WTC11 (cell line): ENCODE data around the gene CBLB.

Experiments
- ATF3 ChIP-seq: sonication (generic); formaldehyde crosslinking; conservative IDR thresholded peaks from 2 replicates; pipeline ENCODE4 v1.8.1; 2022; ENCODE audit warnings: mild to moderate bottlenecking, missing genetic modification reagents
- E2F4 ChIP-seq: sonication (generic); formaldehyde crosslinking; IDR thresholded peaks from 2 replicates; pipeline ENCODE4 v1.8.1; 2022; ENCODE audit warnings: low read depth, mild to moderate bottlenecking, moderate library complexity, missing genetic modification reagents, borderline replicate concordance
- ELF4 ChIP-seq: sonication (generic); formaldehyde crosslinking; IDR thresholded peaks from 2 replicates; pipeline ENCODE4 v1.8.1; 2022; ENCODE audit warnings: low read depth, mild to moderate bottlenecking, moderate library complexity, missing genetic modification reagents
- FOXJ3 ChIP-seq: sonication (generic); formaldehyde crosslinking; IDR thresholded peaks from 2 replicates; pipeline ENCODE4 v1.9.0; 2021; ENCODE audit warnings: missing genetic modification reagents, mild to moderate bottlenecking, borderline replicate concordance
- USF2 ChIP-seq: sonication (generic); formaldehyde crosslinking; IDR thresholded peaks from 2 replicates; pipeline ENCODE4 v1.8.1; 2023; ENCODE audit warnings: mild to moderate bottlenecking, missing genetic modification reagents, moderate library complexity
- ZBTB21 ChIP-seq: sonication (generic); formaldehyde crosslinking; IDR thresholded peaks from 2 replicates; pipeline ENCODE4 v1.8.1; 2023; ENCODE audit warnings: mild to moderate bottlenecking, missing genetic modification reagents, borderline replicate concordance
- ZBTB43 ChIP-seq: sonication (generic); formaldehyde crosslinking; IDR thresholded peaks from 2 replicates; pipeline ENCODE4 v1.8.1; 2023; ENCODE audit warnings: mild to moderate bottlenecking, missing genetic modification reagents
- ZNF532 ChIP-seq: fragments of 250-450 bp; sonication (Bioruptor Pico); IDR thresholded peaks from 2 replicates; pipeline ENCODE4 v1.9.0; 2021; ENCODE audit warnings: mild to moderate bottlenecking, borderline replicate concordance
- TF ChIP-seq, protein P1 (sequence below): fragments of 250-450 bp; sonication (Bioruptor Pico); IDR thresholded peaks from 2 replicates; pipeline ENCODE4 v2.1.2; 2022; ENCODE audit warnings: mild to moderate bottlenecking, moderate library complexity
- TF ChIP-seq, protein P2 (sequence below): fragments of 200-600 bp; IDR thresholded peaks from 2 replicates; pipeline ENCODE4 v1.8.0; 2022; ENCODE audit warnings: antibody characterized with exemption
- TF ChIP-seq, protein P3 (sequence below): sonication (generic); formaldehyde crosslinking; IDR thresholded peaks from 2 replicates; pipeline ENCODE4 v1.8.0; 2023; ENCODE audit warnings: missing genetic modification reagents

GRCh38 chr3:105885256-105885655 lies 16.4 kb upstream of the CBLB start:
- TF ChIP-seq, protein P1, sequence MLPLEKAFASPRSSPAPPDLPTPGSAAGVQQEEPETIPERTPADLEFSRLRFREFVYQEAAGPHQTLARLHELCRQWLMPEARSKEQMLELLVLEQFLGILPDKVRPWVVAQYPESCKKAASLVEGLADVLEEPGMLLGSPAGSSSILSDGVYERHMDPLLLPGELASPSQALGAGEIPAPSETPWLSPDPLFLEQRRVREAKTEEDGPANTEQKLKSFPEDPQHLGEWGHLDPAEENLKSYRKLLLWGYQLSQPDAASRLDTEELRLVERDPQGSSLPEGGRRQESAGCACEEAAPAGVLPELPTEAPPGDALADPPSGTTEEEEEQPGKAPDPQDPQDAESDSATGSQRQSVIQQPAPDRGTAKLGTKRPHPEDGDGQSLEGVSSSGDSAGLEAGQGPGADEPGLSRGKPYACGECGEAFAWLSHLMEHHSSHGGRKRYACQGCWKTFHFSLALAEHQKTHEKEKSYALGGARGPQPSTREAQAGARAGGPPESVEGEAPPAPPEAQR (CRISPR knock-in tag), result no peak
- TF ChIP-seq, protein P2, sequence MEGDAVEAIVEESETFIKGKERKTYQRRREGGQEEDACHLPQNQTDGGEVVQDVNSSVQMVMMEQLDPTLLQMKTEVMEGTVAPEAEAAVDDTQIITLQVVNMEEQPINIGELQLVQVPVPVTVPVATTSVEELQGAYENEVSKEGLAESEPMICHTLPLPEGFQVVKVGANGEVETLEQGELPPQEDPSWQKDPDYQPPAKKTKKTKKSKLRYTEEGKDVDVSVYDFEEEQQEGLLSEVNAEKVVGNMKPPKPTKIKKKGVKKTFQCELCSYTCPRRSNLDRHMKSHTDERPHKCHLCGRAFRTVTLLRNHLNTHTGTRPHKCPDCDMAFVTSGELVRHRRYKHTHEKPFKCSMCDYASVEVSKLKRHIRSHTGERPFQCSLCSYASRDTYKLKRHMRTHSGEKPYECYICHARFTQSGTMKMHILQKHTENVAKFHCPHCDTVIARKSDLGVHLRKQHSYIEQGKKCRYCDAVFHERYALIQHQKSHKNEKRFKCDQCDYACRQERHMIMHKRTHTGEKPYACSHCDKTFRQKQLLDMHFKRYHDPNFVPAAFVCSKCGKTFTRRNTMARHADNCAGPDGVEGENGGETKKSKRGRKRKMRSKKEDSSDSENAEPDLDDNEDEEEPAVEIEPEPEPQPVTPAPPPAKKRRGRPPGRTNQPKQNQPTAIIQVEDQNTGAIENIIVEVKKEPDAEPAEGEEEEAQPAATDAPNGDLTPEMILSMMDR, result no peak
- TF ChIP-seq ZNF532 (CRISPR knock-in tag), result no peak
- TF ChIP-seq ZBTB21 (CRISPR knock-in tag), result no peak
- no peak for TF ChIP-seq FOXJ3 (CRISPR knock-in tag)
- no peak for TF ChIP-seq ATF3 (CRISPR knock-in tag)
- TF ChIP-seq E2F4 (CRISPR knock-in tag), result no peak
- no peak for TF ChIP-seq ZBTB43 (CRISPR knock-in tag)
- no peak for TF ChIP-seq USF2
- TF ChIP-seq, protein P3, sequence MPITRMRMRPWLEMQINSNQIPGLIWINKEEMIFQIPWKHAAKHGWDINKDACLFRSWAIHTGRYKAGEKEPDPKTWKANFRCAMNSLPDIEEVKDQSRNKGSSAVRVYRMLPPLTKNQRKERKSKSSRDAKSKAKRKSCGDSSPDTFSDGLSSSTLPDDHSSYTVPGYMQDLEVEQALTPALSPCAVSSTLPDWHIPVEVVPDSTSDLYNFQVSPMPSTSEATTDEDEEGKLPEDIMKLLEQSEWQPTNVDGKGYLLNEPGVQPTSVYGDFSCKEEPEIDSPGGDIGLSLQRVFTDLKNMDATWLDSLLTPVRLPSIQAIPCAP (CRISPR knock-in tag), result no peak
- TF ChIP-seq ELF4 (CRISPR knock-in tag), result no peak
